Keratinocyte (primary cell): ENCODE data around the gene ACYP2.

ENCODE experiments used
- CTCF ChIP-seq, 3 experiments: IDR thresholded peaks in 1 of 3; conservative IDR thresholded peaks in 1 of 3; optimal IDR thresholded peaks in 1 of 3; 2 replicates in 2 of 3; 3 replicates in 1 of 3; pipeline versions ENCODE3 to v1.5.1; 2011; ENCODE audit warnings: low read length in 3 of 3, mild to moderate bottlenecking in 3 of 3, moderate library complexity in 2 of 3, control low read depth in 1 of 3, inconsistent platforms in 1 of 3; ENCODE audit not compliant: insufficient read depth in 2 of 3; ENCODE audit errors: extremely low read depth in 1 of 3
- EZH2 ChIP-seq: IDR thresholded peaks from one replicate; pipeline ENCODE4 v1.6.1; 2012; ENCODE audit warnings: inconsistent platforms, mild to moderate bottlenecking, low read length, moderate library complexity

- TF ChIP-seq CTCF (optimal IDR thresholded peaks at IDR 0.05 in 1 of 3, IDR thresholded peaks at IDR 0.05 in 1 of 3, conservative IDR thresholded peaks at IDR 0.05 in 1 of 3; ENCODE audit: extremely low read depth in 1 of 3, insufficient read depth in 2 of 3, low read length in 3 of 3) (peak in 1 of 3 experiments; percentile 20), EZH2 (no peak)
Observed at GRCh38 chr2:54254180-54254579, 138.8 kb downstream of the ACYP2 start.
